Measurements from ENCODE around the gene SPATA9. TPM values are rescaled to one million over a fixed set of nuclear protein-coding genes. Genes with fewer than 3 reads are reported as not detected.

The SPATA9 gene
- total RNA-seq, 2 donors from 2014 or later: 0.37 to 0.40 TPM

- H3K9me3 ChIP-seq: no peaks in the 10 kb centered on the region
- DNase-seq: no peak
- H3K27me3 ChIP-seq: no peaks in the 10 kb centered on the region
- H3K27ac ChIP-seq: no peak overlapping the region
- TF ChIP-seq, protein P1, sequence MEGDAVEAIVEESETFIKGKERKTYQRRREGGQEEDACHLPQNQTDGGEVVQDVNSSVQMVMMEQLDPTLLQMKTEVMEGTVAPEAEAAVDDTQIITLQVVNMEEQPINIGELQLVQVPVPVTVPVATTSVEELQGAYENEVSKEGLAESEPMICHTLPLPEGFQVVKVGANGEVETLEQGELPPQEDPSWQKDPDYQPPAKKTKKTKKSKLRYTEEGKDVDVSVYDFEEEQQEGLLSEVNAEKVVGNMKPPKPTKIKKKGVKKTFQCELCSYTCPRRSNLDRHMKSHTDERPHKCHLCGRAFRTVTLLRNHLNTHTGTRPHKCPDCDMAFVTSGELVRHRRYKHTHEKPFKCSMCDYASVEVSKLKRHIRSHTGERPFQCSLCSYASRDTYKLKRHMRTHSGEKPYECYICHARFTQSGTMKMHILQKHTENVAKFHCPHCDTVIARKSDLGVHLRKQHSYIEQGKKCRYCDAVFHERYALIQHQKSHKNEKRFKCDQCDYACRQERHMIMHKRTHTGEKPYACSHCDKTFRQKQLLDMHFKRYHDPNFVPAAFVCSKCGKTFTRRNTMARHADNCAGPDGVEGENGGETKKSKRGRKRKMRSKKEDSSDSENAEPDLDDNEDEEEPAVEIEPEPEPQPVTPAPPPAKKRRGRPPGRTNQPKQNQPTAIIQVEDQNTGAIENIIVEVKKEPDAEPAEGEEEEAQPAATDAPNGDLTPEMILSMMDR (IDR thresholded peaks at IDR 0.05): no peak
- H3K4me1 ChIP-seq: no peaks in the 10 kb centered on the region
- no peak overlapping the region for H3K4me3 ChIP-seq
- intact Hi-C loops (cut with DNase I): no loop called here
- no peak overlapping the region for H3K9ac ChIP-seq (ENCODE audit: low read depth in 2 of 2, low read length in 2 of 2)
- H3K36me3 ChIP-seq: no peaks in the 10 kb centered on the region
These were observed 18.3 kb upstream of the SPATA9 start for GRCh38 chr5:95701074-95701473.

GRCh38 chr5:95699337-95699736, 16.5 kb upstream of the SPATA9 start:
- TF ChIP-seq, protein P1 (IDR thresholded peaks at IDR 0.05): no peak

GRCh38 chr5:95697781-95698681, 15.2 kb upstream of the SPATA9 start:
- Histone ChIP-seq H3K4me1 (no peaks in the 10 kb centered on the region), H3K27ac (no peak overlapping the region), H3K27me3 (no peaks in the 10 kb centered on the region), H3K36me3 (no peaks in the 10 kb centered on the region), H3K9me3 (no peaks in the 10 kb centered on the region), H3K4me3 (no peak overlapping the region), H3K9ac (ENCODE audit: low read depth in 2 of 2, low read length in 2 of 2) (no peak overlapping the region)
- TF ChIP-seq, protein P1 (IDR thresholded peaks at IDR 0.05): no peak
- DNase-seq: no peak
- intact Hi-C loops (cut with DNase I): no loop called here

More at GRCh38 chr5:95699337-95699736, 16.5 kb upstream of the SPATA9 start:
- DNase-seq: no peak
- intact Hi-C loops (cut with DNase I): no loop called here
- no peaks in the 10 kb centered on the region for H3K27me3 ChIP-seq
- no peak overlapping the region for H3K9ac ChIP-seq (ENCODE audit: low read depth in 2 of 2, low read length in 2 of 2)
- H3K36me3 ChIP-seq: no peaks in the 10 kb centered on the region
- H3K9me3 ChIP-seq: no peaks in the 10 kb centered on the region
- no peaks in the 10 kb centered on the region for H3K4me1 ChIP-seq
- no peak overlapping the region for H3K27ac ChIP-seq
- no peak overlapping the region for H3K4me3 ChIP-seq

GRCh38 chr5:95690333-95690732, 7.5 kb upstream of the SPATA9 start:
- TF ChIP-seq, protein P1 (IDR thresholded peaks at IDR 0.05): no peak
- Histone ChIP-seq H3K36me3 (no peaks in the 10 kb centered on the region), H3K4me1 (no peaks in the 10 kb centered on the region), H3K4me3 (no peak overlapping the region), H3K9me3 (no peaks in the 10 kb centered on the region), H3K9ac (ENCODE audit: low read depth in 2 of 2, low read length in 2 of 2) (no peak overlapping the region), H3K27me3 (no peaks in the 10 kb centered on the region), H3K27ac (no peak overlapping the region)
- no peak for DNase-seq
- intact Hi-C loops (cut with DNase I): no loop called here

- Histone ChIP-seq H3K9ac (ENCODE audit: low read depth in 2 of 2, low read length in 2 of 2) (no peak overlapping the region), H3K4me3 (no peak overlapping the region), H3K4me1 (no peaks in the 10 kb centered on the region), H3K36me3 (no peaks in the 10 kb centered on the region), H3K27me3 (no peaks in the 10 kb centered on the region), H3K27ac (no peak overlapping the region), H3K9me3 (no peaks in the 10 kb centered on the region)
- TF ChIP-seq, protein P1 (IDR thresholded peaks at IDR 0.05): no peak
- DNase-seq: no peak
- intact Hi-C loops (cut with DNase I): no loop called here
These were observed 6.9 kb upstream of the SPATA9 start for GRCh38 chr5:95689680-95690079.
